GM13976 (cell line): Measurements from ENCODE around the gene PEX26.

Experiments used
- DNase-seq: peaks from one replicate; pipeline ENCODE4 v3.0.0; 2012; ENCODE audit warnings: low spot score
- CTCF ChIP-seq: IDR thresholded peaks from 2 replicates; pipeline ENCODE4 v1.5.1; 2012; ENCODE audit warnings: borderline replicate concordance, mild to moderate bottlenecking; ENCODE audit not compliant: insufficient read depth; ENCODE audit errors: extremely low read depth, missing control alignments, control extremely low read depth
- in situ Hi-C: fragments of 300-500 bp; cut with MboI; formaldehyde crosslinking; loops from one replicate; pipeline ENCODE4 v1.12.0; 2022; ENCODE audit warnings: low sequenced_read_pairs, mixed read lengths, inconsistent platforms; ENCODE audit not compliant: unreplicated experiment

Gene PEX26

GRCh38 chr22:18147791-18148190, 70.0 kb downstream of the PEX26 start:
- peak; percentile 15 for DNase-seq
- in situ Hi-C loops = no loop called here
- TF ChIP-seq CTCF = no peak

- in situ Hi-C loops = no loop called here
- no peak for TF ChIP-seq CTCF
- peak; percentile 12 for DNase-seq
These were observed 70.6 kb downstream of the PEX26 start for GRCh38 chr22:18148293-18148965.

- in situ Hi-C loops = no loop called here
- DNase-seq = peak; percentile 81
- no peak for TF ChIP-seq CTCF
These were observed 74.7 kb downstream of the PEX26 start for GRCh38 chr22:18152519-18152918.

GRCh38 chr22:18154821-18155390, 77.1 kb downstream of the PEX26 start:
- DNase-seq = no peak
- no peak for TF ChIP-seq CTCF
- in situ Hi-C loops = no loop called here
